ENCODE results near the gene ADGRV1.
"Not testable (repeated sequence)": the region's sequence is repeated elsewhere in the genome, so short reads cannot be mapped to it uniquely, and the experiment has no call there.

ADGRV1 gene

DNA sequence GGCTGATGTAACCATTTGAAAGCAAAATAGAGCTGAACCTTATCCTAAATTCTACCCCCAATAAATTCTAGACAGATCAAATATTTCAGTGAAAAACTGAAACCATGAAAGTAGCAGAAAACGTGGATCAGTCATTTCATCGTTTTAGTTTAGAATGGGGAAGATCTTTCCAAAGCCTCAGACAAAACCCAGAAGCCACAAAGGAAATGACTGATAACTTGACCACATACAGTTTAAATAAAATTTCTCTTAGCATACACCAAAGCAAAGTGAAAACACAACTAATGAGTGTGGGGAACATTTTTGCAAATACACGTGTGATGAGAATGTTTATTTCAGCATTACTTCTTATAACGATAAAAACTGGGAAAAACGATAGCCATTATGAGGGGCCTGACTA is 284.8 kb downstream of the ADGRV1 start:
- no peaks in the 10 kb centered on the region for H3K36me3 ChIP-seq (ENCODE audit: control insufficient read depth, insufficient read depth, low read length)
- H3K4me3 ChIP-seq (replicated peaks; ENCODE audit: low read depth, low read length), result no peak overlapping the region
- DNase-seq (ENCODE audit: extremely low read depth, insufficient read length), result peak; percentile 9
- TF ChIP-seq, protein P1, sequence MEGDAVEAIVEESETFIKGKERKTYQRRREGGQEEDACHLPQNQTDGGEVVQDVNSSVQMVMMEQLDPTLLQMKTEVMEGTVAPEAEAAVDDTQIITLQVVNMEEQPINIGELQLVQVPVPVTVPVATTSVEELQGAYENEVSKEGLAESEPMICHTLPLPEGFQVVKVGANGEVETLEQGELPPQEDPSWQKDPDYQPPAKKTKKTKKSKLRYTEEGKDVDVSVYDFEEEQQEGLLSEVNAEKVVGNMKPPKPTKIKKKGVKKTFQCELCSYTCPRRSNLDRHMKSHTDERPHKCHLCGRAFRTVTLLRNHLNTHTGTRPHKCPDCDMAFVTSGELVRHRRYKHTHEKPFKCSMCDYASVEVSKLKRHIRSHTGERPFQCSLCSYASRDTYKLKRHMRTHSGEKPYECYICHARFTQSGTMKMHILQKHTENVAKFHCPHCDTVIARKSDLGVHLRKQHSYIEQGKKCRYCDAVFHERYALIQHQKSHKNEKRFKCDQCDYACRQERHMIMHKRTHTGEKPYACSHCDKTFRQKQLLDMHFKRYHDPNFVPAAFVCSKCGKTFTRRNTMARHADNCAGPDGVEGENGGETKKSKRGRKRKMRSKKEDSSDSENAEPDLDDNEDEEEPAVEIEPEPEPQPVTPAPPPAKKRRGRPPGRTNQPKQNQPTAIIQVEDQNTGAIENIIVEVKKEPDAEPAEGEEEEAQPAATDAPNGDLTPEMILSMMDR (IDR thresholded peaks at IDR 0.05; ENCODE audit: insufficient read depth, low read length, poor library complexity, severe bottlenecking), result no peak
- no peaks in the 10 kb centered on the region; the same call in 1 of the 2 replicates for H3K27me3 ChIP-seq (replicated peaks; ENCODE audit: control insufficient read depth, insufficient read depth, low read length)

DNA sequence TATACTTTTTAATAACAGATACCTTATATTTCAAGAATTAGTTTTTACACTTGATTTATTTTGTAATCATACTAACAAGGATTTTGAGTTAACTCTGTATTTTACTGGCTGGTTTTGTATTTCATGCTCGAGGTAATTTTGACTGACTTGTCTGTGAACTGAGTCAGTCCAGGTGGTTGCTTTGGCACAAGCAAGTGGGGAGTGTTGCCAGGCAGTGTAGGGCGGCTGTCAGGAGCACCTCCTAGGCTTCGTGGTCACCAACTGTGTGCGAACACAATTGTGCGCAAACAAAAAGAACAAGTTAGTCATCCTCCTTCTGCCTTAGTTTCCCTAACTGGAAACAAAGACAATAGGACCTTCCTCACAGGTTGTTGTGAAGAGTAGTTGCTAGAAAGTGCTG is 286.3 kb downstream of the ADGRV1 start:
- Histone ChIP-seq H3K36me3 (ENCODE audit: control insufficient read depth, insufficient read depth, low read length) (no peaks in the 10 kb centered on the region), H3K4me3 (replicated peaks; ENCODE audit: low read depth, low read length) (no peak overlapping the region), H3K27me3 (replicated peaks; ENCODE audit: control insufficient read depth, insufficient read depth, low read length) (no peaks in the 10 kb centered on the region; the same call in 1 of the 2 replicates)
- DNase-seq (ENCODE audit: extremely low read depth, insufficient read length), result no peak
- TF ChIP-seq, protein P1 (IDR thresholded peaks at IDR 0.05; ENCODE audit: insufficient read depth, low read length, poor library complexity, severe bottlenecking), result no peak

DNA sequence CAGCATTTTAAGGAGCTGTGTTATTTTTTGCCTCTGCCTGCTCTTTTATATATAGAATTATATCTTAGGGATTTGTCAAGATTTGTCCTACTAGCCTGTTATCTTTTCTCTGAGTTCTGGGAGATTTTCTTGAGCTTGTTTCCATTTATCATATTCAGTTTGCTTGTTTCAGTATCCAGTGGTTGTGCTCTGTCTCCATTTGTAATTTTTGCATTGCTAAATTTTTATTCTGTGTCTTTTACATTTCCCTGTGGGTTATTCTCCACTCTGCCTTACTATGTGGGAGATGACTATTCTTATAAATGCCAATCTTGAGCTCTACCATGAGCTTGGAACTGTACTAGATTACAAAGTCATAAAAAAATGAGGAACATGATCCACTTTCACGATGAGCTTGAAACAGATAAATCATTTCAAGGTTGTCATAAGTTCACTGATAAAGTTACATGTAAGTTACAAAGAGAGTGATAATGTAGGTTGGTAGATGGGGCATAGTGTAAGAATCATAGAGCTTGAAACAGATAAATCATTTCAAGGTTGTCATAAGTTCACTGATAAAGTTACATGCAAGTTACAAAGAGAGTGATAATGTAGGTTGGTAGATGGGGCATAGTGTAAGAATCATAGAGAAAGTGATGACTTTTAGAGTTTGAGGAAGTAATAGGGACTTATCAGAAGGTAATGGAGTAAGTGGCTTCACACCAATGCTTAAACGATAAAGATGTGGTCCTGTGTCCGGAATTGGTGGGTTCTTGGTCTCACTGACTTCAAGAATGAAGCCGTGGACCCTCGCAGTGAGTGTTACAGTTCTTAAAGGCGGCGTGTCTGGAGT is 287.3 kb downstream of the ADGRV1 start:
- H3K4me3 ChIP-seq (replicated peaks; ENCODE audit: low read depth, low read length), result no peak overlapping the region
- H3K36me3 ChIP-seq (ENCODE audit: control insufficient read depth, insufficient read depth, low read length), result no peaks in the 10 kb centered on the region
- DNase-seq (ENCODE audit: extremely low read depth, insufficient read length), result no peak
- H3K27me3 ChIP-seq (replicated peaks; ENCODE audit: control insufficient read depth, insufficient read depth, low read length), result no peaks in the 10 kb centered on the region; the same call in 1 of the 2 replicates
- TF ChIP-seq, protein P1 (IDR thresholded peaks at IDR 0.05; ENCODE audit: insufficient read depth, low read length, poor library complexity, severe bottlenecking), result no peak

DNA sequence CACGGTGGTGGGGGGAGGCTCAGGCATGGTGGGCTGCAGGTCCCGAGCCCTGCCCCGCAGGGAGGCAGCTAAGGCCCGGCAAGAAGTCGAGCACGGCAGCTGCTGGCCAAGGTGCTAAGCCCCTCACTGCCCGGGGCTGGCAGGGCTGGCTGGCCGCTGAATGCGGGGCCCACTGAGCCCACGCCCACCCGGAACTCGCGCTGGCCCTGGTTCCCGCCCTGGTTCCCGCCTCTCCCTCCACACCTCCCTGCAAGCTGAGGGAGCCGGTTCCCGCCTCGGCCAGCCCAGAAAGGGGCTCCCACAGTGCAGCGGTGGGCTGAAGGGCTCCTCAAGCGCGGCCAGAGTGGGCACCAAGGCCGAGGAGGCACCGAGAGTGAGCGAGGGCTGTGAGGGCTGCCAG is 289.0 kb downstream of the ADGRV1 start:
- not testable (repeated sequence) for DNase-seq (ENCODE audit: extremely low read depth, insufficient read length); H3K27me3 ChIP-seq (replicated peaks; ENCODE audit: control insufficient read depth, insufficient read depth, low read length); H3K36me3 ChIP-seq (ENCODE audit: control insufficient read depth, insufficient read depth, low read length); H3K4me3 ChIP-seq (replicated peaks; ENCODE audit: low read depth, low read length)

DNA sequence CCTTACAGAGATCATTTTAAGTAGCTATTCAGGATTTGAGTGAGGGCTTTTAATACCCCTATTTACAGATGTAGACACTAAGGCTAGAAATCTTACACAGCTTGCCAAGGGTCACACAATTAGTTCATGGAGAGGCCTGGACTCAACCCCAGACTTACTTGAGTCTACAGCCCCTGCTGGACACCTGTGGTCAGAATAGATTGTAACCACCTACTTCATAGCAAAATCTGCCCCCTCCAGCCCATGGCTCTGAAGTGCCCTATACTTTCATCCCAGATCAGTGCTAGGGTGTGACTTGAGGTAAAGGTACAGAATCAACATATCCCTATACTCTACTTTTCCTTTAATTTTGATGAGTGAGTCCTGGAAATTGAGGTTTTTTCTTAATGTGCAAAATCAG is 291.3 kb downstream of the ADGRV1 start:
- Histone ChIP-seq H3K4me3 (replicated peaks; ENCODE audit: low read depth, low read length) (no peak overlapping the region), H3K36me3 (ENCODE audit: control insufficient read depth, insufficient read depth, low read length) (no peaks in the 10 kb centered on the region), H3K27me3 (replicated peaks; ENCODE audit: control insufficient read depth, insufficient read depth, low read length) (no peaks in the 10 kb centered on the region; the same call in 1 of the 2 replicates)
- TF ChIP-seq, protein P1 (IDR thresholded peaks at IDR 0.05; ENCODE audit: insufficient read depth, low read length, poor library complexity, severe bottlenecking), result no peak
- DNase-seq (ENCODE audit: extremely low read depth, insufficient read length), result no peak

DNA sequence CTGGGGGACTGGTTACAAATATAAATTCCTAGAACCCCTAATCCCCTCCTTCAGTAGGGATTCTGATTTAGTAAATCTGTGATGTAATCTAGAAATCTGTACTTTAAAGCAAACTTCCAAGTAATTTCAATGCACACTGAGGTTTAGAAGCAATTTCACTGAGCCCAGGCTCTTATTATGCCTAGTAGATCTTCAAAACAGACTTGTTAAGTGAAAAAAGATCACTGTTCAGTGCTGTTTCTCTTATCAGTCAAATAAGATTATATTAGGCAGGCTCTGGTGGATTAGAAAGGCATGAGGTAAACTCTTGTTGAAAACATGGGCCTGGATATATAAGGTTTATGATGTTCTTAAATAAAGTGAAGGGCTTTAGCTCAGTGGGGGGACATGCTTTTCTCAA is 293.9 kb downstream of the ADGRV1 start:
- Histone ChIP-seq H3K36me3 (ENCODE audit: control insufficient read depth, insufficient read depth, low read length) (no peaks in the 10 kb centered on the region), H3K27me3 (replicated peaks; ENCODE audit: control insufficient read depth, insufficient read depth, low read length) (no peaks in the 10 kb centered on the region), H3K4me3 (replicated peaks; ENCODE audit: low read depth, low read length) (no peak overlapping the region)
- TF ChIP-seq, protein P1 (IDR thresholded peaks at IDR 0.05; ENCODE audit: insufficient read depth, low read length, poor library complexity, severe bottlenecking), result no peak
- DNase-seq (ENCODE audit: extremely low read depth, insufficient read length), result no peak

Measured in GM06990 (cell line).